Raji (cell line): ENCODE data around the gene CD276.

ENCODE experiments used
- POLR2A ChIP-seq: IDR thresholded peaks from 2 replicates; pipeline ENCODE4 v1.6.1; 2011; ENCODE audit warnings: low read depth, low read length, control low read depth; ENCODE audit not compliant: insufficient read depth

CD276 gene

GRCh38 chr15:73681063-73681462 is 3.1 kb upstream of the CD276 start:
- TF ChIP-seq POLR2A, result no peak

DNA sequence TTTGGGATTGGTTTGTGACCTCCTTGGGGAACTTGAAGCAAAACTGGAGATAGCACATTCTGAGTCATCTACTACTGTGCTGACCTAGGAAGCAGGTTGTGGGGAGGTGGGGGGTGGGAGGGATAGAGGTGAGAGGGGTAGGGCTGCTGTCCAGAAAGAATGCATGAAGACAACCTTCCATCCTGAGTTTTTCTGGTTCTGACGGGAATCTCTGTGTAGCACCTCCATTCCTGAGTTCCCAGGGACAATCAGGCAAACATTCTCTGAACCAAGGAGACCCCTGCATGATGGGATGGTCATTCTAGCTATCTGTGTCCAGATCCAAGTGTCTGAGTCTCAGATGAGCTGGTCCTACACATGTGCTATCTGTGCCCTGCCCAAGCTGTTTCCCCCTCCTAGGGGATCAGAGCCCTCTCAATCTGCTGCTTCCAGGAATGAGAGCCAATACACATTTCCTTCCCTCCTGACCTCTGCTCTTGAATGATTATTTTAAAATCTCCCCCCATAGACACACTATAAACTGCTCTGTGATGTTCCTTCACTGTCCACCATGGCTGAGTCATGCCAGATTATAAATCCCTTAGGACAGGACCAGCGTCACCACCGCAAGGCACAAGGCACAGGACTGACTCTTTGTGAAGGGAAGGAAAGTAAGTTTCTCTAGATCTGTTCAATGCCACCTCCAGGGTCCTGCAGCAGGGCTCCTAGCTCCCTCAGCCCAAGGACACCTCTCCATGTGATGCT is 2.2 kb upstream of the CD276 start:
- TF ChIP-seq POLR2A, result no peak

- no peak for TF ChIP-seq POLR2A
Measured at GRCh38 chr15:73682600-73683090, 1.5 kb upstream of the CD276 start.

GRCh38 chr15:73683257-73683776 is 866 bp upstream of the CD276 start:
- no peak for TF ChIP-seq POLR2A

- no peak for TF ChIP-seq POLR2A
Measured at GRCh38 chr15:73684581-73685455, 635 bp downstream of the CD276 start.

DNA sequence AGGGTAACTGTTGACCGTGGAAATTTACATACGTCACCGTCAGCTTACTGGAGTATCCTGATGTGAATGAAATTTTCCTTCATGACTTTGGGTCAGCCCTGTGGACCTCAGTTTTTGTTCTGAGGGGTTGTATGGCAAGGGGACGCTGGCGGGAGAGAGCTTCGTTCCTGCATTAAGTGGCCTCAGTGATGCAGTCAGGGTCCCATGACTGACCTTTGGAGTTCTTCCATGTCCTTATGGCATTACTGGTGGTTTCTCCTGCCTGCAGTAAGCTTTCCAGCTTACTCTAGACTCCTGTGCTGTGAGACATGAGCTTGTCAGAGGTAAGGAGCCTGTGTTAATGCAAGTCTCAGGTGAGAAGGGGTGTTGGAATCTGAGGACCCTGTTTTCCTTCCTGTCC is 1.8 kb downstream of the CD276 start:
- no peak for TF ChIP-seq POLR2A

GRCh38 chr15:73686781-73687256 is 2.6 kb downstream of the CD276 start:
- TF ChIP-seq POLR2A, result no peak

DNA sequence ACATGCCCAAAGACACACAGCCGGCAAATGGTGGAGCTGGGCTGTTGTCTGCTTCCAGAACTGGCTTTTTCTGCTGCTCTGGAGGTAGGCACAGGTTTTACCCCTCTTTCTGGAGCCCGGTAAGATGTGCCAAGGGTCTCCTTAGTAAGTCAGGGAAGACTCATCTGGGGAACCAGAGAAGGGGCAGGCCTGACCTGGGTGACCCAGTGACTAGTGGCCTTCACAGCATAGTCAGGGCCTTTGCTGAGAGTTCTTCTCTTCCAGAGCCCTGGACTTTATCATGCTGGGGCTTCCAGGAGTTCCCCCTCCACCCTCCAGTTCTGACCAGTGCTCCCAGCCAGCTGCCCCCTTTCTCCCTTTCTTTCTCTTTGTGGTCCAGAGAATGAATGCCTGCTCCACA is 3.2 kb downstream of the CD276 start:
- TF ChIP-seq POLR2A, result no peak

- no peak for TF ChIP-seq POLR2A
Measured at GRCh38 chr15:73688455-73688854, 4.3 kb downstream of the CD276 start.

GRCh38 chr15:73691396-73691795 is 7.2 kb downstream of the CD276 start:
- TF ChIP-seq POLR2A, result no peak

DNA sequence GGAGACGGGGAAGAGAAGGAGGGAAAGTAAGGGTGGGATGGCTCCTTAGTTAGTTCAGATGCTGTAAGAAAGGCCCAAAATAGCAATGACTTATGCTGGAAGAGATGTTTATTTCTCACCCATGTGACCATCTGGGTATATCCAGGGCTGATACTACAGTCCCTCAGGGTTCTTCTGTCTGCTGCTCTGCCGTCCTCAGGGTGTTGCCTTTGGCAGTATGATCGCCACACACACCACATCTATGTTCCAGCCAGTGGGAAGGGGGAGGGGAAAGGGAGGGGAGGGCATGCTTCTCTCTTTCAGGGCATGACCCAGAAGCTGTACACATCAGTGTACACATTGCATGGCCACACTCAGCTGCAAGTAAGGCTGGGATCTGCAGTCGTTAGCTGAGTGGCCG is 10.2 kb downstream of the CD276 start:
- TF ChIP-seq POLR2A, result no peak

DNA sequence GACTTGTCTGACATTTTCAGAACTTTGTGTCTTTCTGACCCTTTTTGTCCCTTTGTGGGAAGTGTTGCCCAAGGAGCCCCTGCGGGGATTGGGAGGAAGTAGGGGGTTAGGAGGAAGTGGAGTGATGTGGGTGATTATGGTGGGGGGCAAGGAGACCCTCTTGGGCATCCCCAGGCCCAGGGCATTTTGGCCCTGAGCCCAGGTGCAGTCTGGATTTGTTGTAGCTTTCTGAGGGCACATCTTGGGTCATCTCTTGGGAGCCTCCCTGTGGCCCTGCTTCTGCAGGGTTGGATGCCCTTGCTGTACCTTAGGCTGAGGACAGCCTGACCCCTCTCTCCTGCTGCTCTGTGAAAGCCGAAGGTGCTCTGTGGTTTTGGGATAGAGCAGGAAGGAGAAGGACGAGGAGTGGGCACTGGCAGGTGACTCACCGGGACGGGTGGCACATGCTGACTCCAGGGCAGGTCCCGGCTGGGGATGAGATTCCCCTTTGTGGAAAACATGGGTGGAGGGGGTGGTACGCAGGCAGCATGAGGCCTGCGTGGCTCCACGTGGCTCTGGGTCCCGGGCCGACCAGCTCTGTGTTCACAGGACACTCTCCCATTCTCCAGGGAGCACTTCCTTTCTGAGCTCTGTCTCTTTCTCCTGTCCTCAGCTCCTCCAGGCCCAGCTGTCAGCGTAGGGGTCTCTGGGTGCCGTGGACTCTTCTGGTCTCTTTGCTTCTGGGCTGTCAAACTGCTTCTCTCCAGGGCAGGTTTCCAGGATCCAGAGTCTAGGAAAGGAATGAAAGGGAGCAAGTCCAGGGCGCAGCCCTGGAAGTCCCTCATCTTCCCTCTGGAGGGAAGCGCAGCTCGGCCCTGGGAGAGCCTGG is 11.8 kb downstream of the CD276 start:
- TF ChIP-seq POLR2A, result no peak

- no peak for TF ChIP-seq POLR2A
Measured at GRCh38 chr15:73696641-73697001, 12.4 kb downstream of the CD276 start.

DNA sequence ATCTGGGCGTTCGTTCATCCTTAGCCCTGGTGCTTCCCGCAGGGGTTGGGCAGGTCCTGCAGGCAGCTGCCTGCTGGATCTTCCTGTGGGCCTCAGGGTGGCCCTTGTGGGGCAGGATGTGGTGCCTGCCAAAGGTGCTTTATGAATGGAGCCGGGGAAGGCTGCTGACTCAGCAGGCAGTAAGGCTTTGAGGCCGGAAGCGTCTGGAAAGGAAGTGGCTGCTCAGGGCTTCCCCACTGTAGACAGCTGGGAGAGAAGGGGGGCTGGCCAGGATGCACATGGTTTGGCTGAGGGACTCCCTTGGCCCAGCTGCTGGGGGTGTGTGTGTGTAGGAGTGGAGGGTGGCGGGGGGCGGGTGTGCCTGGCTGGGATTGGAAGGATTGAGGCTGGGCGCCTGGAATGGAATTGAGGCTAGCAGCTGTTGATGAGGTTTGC is 12.9 kb downstream of the CD276 start:
- no peak for TF ChIP-seq POLR2A
